Measurements from ENCODE around the gene CYP2W1. TPM values are rescaled to one million over a fixed set of nuclear protein-coding genes. Genes with fewer than 3 reads are reported as not detected.

The CYP2W1 gene
- total RNA-seq, 2 donors from 2014 or later: 3.1 to 4.0 TPM

DNA sequence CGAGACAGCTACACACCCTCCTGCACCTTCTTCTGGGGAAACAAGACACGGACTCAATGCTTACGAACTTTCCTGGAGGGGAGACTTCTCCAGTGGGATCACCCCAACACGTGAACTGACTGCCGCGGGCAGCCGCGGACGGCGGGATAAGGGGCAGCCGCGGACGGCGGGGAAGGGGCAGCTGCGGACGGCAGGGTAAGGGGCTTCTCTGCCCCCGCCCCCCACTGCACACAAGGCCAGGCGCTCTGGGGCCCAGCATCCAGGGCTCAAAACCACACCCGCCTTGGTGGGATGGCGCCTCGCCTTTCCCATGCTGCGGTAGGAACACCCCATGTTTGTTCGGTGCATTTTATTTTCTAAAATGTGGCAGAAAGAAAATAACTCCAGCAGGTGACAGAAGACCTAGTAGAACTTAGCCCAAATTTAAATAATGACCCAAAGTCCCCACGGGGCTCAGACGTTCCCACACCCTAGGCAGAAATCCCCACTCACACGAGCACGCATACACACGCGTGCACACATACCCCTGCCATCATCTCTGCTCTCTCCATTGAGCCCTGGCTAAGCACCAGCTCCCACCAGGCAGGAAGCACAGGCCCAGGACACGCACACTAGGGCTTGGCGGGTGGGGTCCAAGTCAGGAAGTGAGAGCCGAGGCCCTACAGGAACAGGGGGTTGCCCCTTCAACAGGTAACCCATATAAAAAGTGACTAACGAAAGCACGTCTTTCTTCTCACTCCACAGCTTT, 34.8 kb downstream of the CYP2W1 start:
- Histone ChIP-seq H3K4me3 (no peak overlapping the region), H3K27me3 (replicated peaks; ENCODE audit: insufficient read depth) (no peaks in the 10 kb centered on the region), H3K4me1 (replicated peaks) (peaks cover 4% of the 10 kb centered on the region), H3K9me3 (no peaks in the 10 kb centered on the region), H3K27ac (no peak overlapping the region), H3K36me3 (no peaks in the 10 kb centered on the region)
- intact Hi-C loops (cut with DNase I): no loop called here
- TF ChIP-seq POLR2AphosphoS5 (IDR thresholded peaks at IDR 0.05): no peak
- TF ChIP-seq POLR2A (IDR thresholded peaks at IDR 0.05): no peak
- no peak for TF ChIP-seq CTCF (IDR thresholded peaks at IDR 0.05)
- 93% methylated on average over 34 of the region's 34 CpGs for WGBS
- DNase-seq (ENCODE audit: low spot score): no peak

DNA sequence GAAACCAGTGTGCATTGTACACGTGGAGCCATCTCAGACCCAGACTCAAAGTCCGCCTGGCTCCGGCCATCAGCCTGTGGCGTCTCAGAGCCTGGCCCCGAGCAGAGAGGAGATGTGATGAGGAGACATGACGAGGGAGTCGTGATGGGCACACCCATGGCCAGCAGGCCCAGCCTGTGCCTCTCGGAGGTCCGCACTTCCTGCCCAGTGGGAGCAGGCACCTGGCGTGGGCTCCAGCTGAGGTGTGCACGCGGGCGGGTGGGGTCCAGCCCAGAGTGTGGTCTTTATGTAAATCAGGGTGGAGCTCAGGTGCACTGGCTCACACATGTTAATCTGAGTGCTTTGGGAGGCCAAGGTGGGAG, 35.3 kb downstream of the CYP2W1 start:
- TF ChIP-seq POLR2A (IDR thresholded peaks at IDR 0.05): no peak
- TF ChIP-seq CTCF (IDR thresholded peaks at IDR 0.05): no peak
- no peak for TF ChIP-seq POLR2AphosphoS5 (IDR thresholded peaks at IDR 0.05)
- H3K4me3 ChIP-seq: no peak overlapping the region
- H3K27ac ChIP-seq: no peak overlapping the region
- no peaks in the 10 kb centered on the region for H3K4me1 ChIP-seq (replicated peaks)
- no peaks in the 10 kb centered on the region for H3K36me3 ChIP-seq
- DNase-seq (ENCODE audit: low spot score): no peak
- intact Hi-C loops (cut with DNase I): no loop called here
- 86% methylated on average over 13 of the region's 13 CpGs for WGBS
- no peaks in the 10 kb centered on the region for H3K9me3 ChIP-seq
- H3K27me3 ChIP-seq (replicated peaks; ENCODE audit: insufficient read depth): no peaks in the 10 kb centered on the region

- Histone ChIP-seq H3K9me3 (no peaks in the 10 kb centered on the region), H3K4me3 (no peak overlapping the region), H3K4me1 (replicated peaks) (no peaks in the 10 kb centered on the region), H3K27me3 (replicated peaks; ENCODE audit: insufficient read depth) (no peaks in the 10 kb centered on the region), H3K36me3 (no peaks in the 10 kb centered on the region), H3K27ac (no peak overlapping the region)
- no peak for DNase-seq (ENCODE audit: low spot score)
- 91% methylated on average over 14 of the region's 14 CpGs for WGBS
- intact Hi-C loops (cut with DNase I): no loop called here
- TF ChIP-seq POLR2AphosphoS5 (IDR thresholded peaks at IDR 0.05): no peak
- TF ChIP-seq CTCF (IDR thresholded peaks at IDR 0.05): no peak
- no peak for TF ChIP-seq POLR2A (IDR thresholded peaks at IDR 0.05)
These were observed 36.3 kb downstream of the CYP2W1 start for GRCh38 chr7:1019255-1019785.

DNA sequence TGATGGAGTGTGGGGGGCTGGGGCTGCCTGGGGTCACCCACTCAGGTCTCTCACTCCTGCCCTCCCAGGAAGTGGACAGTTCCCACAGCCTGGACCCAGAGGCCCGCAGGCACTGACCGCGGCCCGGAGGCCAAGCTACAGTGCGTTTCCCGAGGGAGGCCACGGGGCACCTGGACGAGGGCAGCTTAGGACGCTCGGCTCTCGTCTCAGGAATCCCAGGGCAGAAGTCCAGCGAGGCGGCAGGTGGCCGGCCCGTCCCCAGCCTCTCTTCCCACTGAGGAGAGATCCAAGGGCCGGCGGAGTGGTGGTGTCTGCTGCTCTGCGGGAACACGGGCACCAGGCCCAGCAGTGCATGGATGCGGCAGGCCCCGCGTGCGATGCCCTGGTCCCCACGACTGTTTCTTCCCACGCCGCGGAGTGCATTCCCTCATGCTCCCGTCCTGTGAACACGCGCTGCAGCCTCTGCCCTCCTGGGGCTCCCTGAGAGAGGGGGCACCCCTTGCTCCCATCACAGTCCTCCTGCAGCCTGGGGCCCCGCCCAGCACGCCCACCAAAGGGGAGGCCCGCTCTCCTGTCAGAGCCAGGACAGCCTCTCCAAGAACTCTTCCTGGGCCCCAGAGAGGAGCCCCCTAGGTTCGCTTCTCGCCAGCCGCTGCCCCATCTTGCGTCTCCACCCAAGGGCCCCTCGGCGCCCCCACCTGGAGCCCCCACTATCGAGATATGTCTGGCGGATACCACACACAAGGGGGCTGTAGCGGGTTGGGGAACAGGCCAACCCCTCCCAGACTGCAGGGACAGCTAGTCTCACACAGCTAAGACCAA, 37.0 kb downstream of the CYP2W1 start:
- no peaks in the 10 kb centered on the region for H3K9me3 ChIP-seq
- WGBS: 97% methylated on average over 33 of the region's 42 CpGs
- intact Hi-C loops (cut with DNase I): no loop called here

More for the DNA sequence above, 37.0 kb downstream of the CYP2W1 start:
- Histone ChIP-seq H3K27me3 (replicated peaks; ENCODE audit: insufficient read depth) (no peaks in the 10 kb centered on the region), H3K27ac (no peak overlapping the region), H3K36me3 (no peaks in the 10 kb centered on the region), H3K4me1 (replicated peaks) (no peaks in the 10 kb centered on the region), H3K4me3 (no peak overlapping the region)
- TF ChIP-seq POLR2AphosphoS5 (IDR thresholded peaks at IDR 0.05) (no peak), POLR2A (IDR thresholded peaks at IDR 0.05) (no peak), CTCF (IDR thresholded peaks at IDR 0.05) (no peak)
- no peak for DNase-seq (ENCODE audit: low spot score)

Measured in prostate gland (tissue), 2 donors.